GM21526 (cell line): ENCODE results near the gene FEZ2.

ENCODE experiments used
- ATAC-seq: cut with Tn5 transposase; IDR thresholded peaks from one replicate; pipeline ENCODE4 v1.9.1; 2021; ENCODE audit warnings: moderate library complexity; ENCODE audit not compliant: unreplicated experiment, low FRiP score

FEZ2 gene

DNA sequence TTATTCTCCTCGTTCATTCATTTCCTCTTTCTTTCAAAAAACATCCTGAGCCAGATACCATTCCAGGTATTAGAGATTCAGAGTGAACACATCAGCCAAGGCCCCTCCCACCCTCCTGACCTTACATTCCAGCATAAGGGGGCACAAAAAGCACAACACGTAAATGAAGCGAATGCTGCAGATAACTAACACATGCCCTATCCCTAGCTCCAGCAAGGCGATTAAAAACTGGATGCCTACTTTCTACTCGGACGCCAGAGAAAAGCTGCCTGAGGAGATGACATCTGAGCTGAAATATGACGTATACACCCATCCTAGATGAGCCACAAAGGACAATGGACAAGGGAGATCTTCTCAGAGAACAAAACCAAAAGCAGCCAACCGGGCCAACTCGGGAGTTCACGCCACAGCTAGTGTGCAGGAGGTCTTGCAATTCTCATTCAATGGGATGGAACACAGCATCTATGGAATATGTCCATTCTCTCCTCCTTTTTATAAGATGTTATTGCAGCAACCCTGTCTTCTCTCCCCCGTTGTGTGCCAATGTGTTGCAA lies 33.5 kb downstream of the FEZ2 start:
- no peak for ATAC-seq

DNA sequence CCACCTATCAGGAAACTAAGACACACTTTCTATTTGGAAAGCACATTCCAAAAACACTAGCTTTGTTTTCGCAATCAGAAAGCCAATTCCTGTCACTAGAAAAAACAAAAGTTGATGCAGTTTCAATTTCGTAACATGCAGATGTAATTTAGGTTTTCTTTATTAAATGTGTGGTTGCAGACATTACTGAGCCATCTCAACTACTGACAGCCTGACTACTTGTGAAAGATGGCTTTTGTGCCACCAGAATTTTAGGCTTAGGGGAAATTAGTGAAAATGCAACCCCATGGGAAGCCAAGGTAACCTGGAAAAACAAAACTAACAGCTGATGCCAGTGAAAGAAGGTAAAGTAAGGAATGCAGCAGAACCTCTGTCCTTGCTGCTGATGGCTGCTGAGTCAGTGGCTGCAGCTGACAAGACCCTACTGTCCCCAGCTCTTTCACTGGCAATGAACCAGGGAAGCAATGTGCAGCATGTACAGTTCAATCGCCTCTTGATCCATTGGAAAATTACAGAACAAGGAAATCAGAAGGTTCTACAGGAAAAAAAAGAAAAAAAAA lies 34.9 kb downstream of the FEZ2 start:
- ATAC-seq, result no peak

DNA sequence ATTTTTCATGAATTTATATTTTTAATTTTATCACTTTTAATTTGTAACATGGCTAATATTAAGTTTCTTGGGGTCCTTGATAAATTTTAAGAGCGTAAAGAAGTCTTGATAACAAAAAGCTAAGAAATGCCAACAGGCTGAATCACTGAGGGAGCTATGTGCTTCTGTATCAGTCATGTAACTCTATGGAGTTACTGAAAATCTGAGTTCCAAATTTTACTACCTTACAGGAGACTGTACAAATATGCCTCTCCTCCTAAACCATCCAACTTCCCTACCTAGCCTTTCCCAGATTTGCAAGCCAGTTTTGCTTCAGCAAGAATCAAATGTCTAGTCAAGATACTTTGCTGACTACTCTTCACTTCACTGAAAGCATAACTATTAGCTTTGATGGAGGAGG lies 35.7 kb downstream of the FEZ2 start:
- ATAC-seq, result no peak

DNA sequence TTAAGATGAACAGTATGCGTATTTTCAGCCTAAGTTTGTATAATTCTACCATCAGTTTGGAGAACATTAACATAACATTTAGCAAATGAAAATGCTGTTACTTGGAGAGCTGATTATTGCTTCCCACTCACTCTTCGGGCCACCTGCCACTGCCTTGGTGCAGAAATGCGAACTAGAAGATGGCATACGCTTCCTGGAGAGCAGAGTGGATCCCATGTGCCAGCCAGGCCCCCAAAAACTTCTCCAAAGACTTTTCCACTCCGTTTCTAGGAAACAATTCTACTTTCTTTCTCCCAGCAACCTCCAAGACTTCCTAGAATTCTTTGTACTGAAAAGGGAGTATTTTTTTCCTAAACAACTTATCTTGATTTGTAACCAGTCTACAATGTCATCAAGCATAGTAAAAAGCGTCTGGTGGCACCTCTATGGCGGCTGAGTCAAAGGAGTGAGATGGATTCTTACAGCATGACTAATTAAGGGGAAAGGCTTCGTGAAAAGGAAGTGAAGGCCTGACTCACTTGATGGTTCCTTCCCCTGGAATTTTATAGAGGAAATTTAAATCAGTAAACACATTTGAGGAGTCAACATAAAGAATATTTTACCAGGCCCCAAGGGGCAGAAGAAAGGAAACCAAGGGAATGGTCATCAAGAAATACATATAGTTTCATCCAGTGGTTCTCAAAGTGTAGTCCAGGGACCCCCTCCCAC lies 36.6 kb downstream of the FEZ2 start:
- no peak for ATAC-seq

- no peak for ATAC-seq
These were observed 37.2 kb downstream of the FEZ2 start for GRCh38 chr2:36560726-36561125.

- no peak for ATAC-seq
These were observed 38.6 kb downstream of the FEZ2 start for GRCh38 chr2:36559221-36559942.

DNA sequence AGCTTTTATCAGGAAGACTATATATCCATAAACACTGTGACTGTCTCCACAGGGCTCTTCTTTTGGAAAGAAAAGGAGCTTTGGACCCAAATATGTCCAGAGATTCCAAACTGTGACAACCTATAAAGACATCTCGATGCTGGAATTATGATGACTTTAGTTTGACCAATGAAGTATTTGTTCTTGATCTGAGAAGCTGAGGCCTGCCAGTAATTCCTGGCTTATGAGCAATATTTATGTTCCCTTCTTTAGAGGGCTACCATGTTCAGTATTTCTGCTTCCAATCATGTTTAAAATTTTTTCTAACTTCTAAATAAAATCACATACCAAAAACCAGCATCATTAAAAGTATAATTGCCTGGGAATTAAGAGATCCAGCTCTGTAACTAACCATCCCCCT lies 41.1 kb downstream of the FEZ2 start:
- ATAC-seq, result no peak

DNA sequence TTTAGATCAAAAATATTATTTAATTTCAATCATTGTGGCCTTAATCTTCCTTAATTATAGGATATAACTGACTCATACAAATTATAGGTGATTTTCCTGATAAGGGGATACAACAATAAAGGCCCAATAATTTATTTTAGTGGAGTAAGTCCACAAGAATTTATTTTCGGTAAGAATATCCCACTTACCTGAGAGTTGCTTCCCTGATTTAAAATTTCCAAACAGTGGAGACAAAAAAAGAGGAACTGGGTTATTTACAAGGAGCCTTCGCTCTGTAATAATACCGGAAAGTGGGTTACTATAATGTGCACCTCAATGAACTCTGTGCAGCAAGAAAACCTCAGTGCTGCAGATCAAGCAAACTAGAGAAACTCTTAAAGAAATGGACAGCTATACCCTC lies 42.2 kb downstream of the FEZ2 start:
- ATAC-seq, result no peak

DNA sequence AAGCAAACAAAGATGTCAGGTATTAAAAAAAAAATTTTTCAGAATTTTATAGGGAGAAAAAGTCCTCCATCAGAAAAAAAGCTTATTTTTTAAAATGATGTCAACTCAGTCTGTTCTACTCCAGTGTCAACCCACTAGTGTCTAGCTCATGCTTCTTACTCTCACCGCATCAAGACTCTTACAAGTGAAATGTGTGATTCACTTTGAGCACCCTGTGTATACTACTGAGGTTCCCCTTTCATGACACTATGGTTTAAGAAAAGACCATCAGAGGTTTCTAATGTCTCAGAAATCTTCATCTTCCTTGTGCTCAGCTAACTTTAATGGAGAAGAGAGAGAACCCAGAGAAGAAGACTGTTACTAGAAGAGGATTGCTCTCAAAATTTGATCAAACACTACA lies 43.4 kb downstream of the FEZ2 start:
- ATAC-seq, result no peak

GRCh38 chr2:36553683-36554082 lies 44.3 kb downstream of the FEZ2 start:
- ATAC-seq, result no peak

DNA sequence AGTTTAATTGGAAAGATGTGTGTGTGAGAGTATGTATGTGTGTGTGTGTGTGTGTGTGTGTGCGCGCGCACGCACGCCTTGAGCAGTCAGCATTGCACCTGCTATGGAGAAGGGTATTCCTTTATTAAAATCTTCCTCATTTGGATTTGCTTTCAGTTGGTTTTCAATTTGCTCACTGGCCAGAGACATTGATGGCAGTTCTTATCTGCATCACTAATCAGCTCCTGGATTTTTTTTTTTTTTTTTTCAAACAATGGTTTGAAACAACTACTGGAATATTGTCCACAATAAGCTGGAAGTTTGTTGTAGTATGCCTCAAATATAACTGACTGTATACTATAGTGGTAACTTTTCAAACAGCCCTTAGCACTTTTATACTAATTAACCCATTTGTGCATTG lies 48.0 kb downstream of the FEZ2 start:
- ATAC-seq, result no peak

- no peak for ATAC-seq
These were observed 48.8 kb downstream of the FEZ2 start for GRCh38 chr2:36549165-36549574.

GRCh38 chr2:36547906-36548305 lies 50.1 kb downstream of the FEZ2 start:
- ATAC-seq, result no peak

DNA sequence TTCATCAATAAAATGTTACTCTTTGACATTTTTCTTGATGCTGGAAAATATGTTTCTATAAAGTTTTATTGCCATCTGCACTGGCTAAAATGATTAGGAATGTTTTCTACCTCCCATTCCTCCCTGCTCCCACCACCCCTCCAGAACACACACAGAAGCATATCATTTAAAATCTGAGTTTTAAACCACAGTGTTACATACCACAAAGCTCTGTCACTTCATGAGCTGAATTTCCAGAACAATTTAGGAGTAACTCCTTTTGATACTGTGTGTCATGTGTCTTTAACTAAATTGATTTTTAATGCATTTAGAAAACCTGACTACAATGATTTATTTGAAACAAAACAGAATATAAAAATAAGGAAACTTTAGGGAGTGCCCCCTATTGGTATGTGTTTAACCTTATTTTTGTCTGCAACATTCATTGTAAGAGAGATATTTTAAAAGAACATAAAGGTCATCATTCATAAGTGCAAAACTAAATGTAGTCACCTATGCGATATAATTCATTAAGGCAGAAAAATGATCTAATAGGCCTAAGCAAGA lies 52.0 kb downstream of the FEZ2 start:
- ATAC-seq, result no peak

- no peak for ATAC-seq
These were observed 53.2 kb downstream of the FEZ2 start for GRCh38 chr2:36544638-36545338.

DNA sequence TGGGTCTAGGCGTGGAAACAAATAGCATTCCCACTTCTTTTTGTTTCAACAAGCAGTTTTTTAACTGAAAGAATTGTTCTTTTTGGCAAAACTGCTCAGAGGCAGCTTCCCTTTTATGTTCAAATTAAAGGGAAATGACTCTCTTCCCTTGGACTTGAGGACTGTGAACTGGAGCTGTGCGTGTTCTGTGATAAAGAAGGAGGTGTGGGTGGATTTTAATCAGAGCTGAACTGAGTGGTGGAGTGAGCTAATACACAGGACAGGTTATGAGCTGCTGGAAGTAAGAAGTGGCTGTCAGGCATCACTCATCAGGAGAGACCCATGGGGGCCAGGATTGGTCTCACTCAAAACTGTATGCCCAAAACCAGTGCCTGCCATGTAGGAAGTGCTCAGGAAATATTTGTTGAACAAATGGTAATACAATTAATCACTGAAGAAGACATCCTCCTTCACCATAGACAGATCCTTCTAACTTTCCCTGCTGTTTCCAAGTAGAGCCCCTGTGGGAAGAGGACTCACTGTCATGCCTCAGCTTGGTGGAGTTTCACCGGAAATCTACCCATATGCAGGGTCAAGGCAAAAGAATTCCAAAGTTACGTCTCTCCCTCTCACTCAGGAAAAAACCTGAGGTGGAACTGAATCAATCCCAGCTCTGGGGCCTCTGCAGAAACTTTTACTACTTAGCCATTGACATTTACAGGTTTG lies 55.9 kb downstream of the FEZ2 start:
- ATAC-seq, result no peak

DNA sequence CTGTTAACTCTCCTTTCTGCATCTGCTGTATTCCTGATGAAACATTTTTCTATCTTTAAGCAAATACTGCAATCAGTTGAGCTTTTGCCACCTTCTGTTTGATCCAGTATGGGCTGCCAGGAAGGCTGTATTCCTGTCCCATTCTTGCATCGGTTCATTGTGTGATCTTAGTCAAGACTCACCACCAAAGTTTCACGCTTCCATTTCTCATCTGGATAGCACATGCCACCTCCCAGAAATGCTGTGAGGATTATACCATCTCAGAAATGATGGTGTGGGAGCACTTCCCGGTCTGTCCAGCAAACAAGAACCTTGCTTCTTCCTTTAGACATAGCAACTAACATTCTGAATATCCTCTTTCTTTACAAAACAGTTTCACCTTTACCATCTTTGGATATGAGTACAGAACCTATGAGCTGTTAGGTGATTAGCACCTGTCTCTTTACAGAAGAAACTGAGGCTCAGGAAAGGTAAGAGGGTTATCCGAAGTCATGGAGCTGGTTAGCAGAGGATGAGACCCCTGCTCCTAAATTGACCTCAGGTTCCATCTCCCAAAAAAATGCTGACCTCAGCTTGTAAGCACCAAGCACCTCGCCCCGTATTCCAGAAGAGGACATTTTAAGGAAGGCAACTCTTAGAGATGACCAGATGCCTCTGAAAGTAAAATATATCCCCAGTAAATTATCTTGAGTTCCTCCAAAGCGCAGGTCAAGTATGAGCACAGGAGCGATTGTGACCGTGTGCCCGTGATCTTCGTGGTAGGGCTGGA lies 56.8 kb downstream of the FEZ2 start:
- no peak for ATAC-seq

GRCh38 chr2:36539631-36540030 lies 58.3 kb downstream of the FEZ2 start:
- no peak for ATAC-seq

GRCh38 chr2:36538335-36538734 lies 59.6 kb downstream of the FEZ2 start:
- no peak for ATAC-seq
